IPS DF 6.9 (cell line): Measurements from ENCODE around the gene LASP1NB.
"Not testable (repeated sequence)": the region's sequence is repeated elsewhere in the genome, so short reads cannot be mapped to it uniquely, and the experiment has no call there.

Source experiments
- DNase-seq: peaks from one replicate; pipeline ENCODE4 v3.0.0-alpha.2; 2013; ENCODE audit warnings: low read depth, low spot score
- H3K27ac ChIP-seq: one replicate; pipeline ENCODE4 v1.5.1; 2013; ENCODE audit warnings: low read length, control low read depth
- H3K27me3 ChIP-seq: 2 replicates; pipeline ENCODE4 v1.6.1; 2013; ENCODE audit warnings: mild to moderate bottlenecking, low read length; ENCODE audit not compliant: control insufficient read depth, insufficient read depth
- H3K36me3 ChIP-seq: 2 replicates; pipeline ENCODE4 v1.6.1; 2013; ENCODE audit warnings: low read length; ENCODE audit not compliant: control insufficient read depth, insufficient read depth
- H3K4me1 ChIP-seq: 2 replicates; pipeline ENCODE4 v1.6.1; 2013; ENCODE audit warnings: low read length; ENCODE audit not compliant: control insufficient read depth, insufficient read depth
- H3K4me3 ChIP-seq: 2 replicates; pipeline ENCODE4 v1.5.1; 2013; ENCODE audit warnings: mild to moderate bottlenecking, low read length
- H3K9me3 ChIP-seq: 2 replicates; pipeline ENCODE4 v1.6.1; 2013; ENCODE audit warnings: low read length, inconsistent platforms; ENCODE audit not compliant: control insufficient read depth, insufficient read depth
- WGBS: extraction: QIAGEN DNeasy Blood & Tissue Kit; methylation state at CpG from one replicate; pipeline ENCODE4 v1.1.7; 2013; ENCODE audit warnings: mixed read lengths, missing lambda C conversion rate; ENCODE audit not compliant: insufficient read length, insufficient coverage; 5-methylcytosine and 5-hydroxymethylcytosine counted together

The LASP1NB gene

GRCh38 chr17:38907930-38908675, 17.3 kb upstream of the LASP1NB start:
- H3K4me3 ChIP-seq: no peak overlapping the region
- no peaks in the 10 kb centered on the region; the same call in 1 of the 2 replicates for H3K36me3 ChIP-seq
- H3K4me1 ChIP-seq: peaks cover 6% of the 10 kb centered on the region; the same call in 1 of the 2 replicates
- no peak overlapping the region for H3K27ac ChIP-seq
- DNase-seq: no peak
- no peaks in the 10 kb centered on the region for H3K9me3 ChIP-seq
- no CpG with 5 or more reads among the region's 15 CpGs for WGBS
- no peaks in the 10 kb centered on the region for H3K27me3 ChIP-seq

DNA sequence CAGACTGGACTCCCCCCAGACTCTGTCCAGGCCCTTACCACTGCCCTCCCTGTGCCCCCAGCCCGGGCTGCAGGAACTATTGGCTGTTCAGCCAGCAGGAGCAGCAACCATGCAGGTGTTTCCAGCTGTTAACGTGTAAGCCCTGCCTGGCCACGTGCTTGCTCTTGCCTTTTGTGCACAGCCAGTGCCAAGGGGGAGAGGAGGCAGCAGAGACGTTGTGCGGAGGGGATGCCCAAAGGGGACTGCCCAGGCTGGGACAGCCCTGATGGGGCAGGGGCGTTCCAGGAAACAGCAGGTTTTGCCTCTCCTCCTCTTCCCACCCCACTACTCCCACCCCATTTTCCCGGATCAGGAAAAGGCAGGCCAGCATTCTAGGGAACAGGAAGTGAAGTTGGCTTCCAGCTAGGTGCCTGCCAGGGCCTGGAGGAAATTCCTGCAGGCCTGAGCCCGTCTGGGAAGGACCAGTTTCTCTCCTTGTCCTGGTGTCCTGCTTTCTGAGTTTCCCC, 16.7 kb upstream of the LASP1NB start:
- Histone ChIP-seq H3K36me3 (peaks cover 3% of the 10 kb centered on the region; the same call in 1 of the 2 replicates), H3K4me3 (no peak overlapping the region), H3K9me3 (no peaks in the 10 kb centered on the region), H3K27me3 (no peaks in the 10 kb centered on the region), H3K27ac (no peak overlapping the region), H3K4me1 (peaks cover 6% of the 10 kb centered on the region; the same call in 1 of the 2 replicates)
- WGBS: no CpG with 5 or more reads among the region's 8 CpGs
- no peak for DNase-seq

DNA sequence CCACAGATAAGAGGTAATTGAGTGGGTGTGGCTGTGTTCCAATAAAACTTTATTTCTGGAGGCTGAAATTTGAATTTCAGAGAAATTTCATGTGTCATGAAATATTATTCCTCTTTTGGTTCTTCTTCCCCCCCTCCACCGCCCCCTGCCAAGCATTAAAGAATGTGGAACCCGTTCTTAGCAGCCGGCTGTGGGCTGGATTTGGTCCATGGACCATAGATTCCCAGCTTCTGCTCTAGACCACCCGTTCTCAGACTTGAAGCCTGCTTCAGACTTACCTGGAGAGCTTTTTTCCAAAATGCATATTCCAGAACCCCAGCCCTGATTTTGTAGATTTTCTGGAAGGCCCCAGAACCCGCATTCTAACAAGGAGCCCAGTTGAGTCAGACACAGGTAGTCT, 15.1 kb upstream of the LASP1NB start:
- H3K4me1 ChIP-seq: peaks cover 6% of the 10 kb centered on the region; the same call in 1 of the 2 replicates
- H3K36me3 ChIP-seq: peaks cover 15% of the 10 kb centered on the region; the same call in 1 of the 2 replicates
- H3K9me3 ChIP-seq: no peaks in the 10 kb centered on the region
- WGBS: no CpG with 5 or more reads among the region's 5 CpGs
- H3K4me3 ChIP-seq: no peak overlapping the region
- H3K27ac ChIP-seq: no peak overlapping the region
- no peak for DNase-seq
- H3K27me3 ChIP-seq: no peaks in the 10 kb centered on the region

- Histone ChIP-seq H3K9me3 (no peaks in the 10 kb centered on the region), H3K4me1 (peaks cover 6% of the 10 kb centered on the region; the same call in 1 of the 2 replicates), H3K27ac (no peak overlapping the region), H3K27me3 (no peaks in the 10 kb centered on the region), H3K36me3 (peaks cover 17% of the 10 kb centered on the region; the same call in 1 of the 2 replicates), H3K4me3 (no peak overlapping the region)
- WGBS: no CpG with 5 or more reads among the region's 10 CpGs
- no peak for DNase-seq
Observed at GRCh38 chr17:38911081-38911730, 14.2 kb upstream of the LASP1NB start.

DNA sequence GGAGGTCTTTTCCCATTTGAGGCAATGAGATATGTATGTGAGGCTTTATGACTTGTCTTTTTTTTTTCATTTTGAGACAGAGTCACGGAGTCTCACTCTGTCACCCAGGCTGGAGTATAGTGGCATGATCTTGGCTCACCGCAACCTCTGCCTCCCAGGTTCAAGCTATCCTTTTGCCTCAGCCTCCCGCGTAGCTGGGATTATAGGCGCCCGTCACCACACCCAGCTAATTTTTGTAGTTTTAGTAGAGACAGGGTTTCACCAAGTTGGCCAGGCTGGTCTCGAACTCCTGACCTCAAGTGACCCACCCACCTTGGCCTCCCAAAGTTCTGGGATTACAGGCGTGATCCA, 13.7 kb upstream of the LASP1NB start:
- not testable (repeated sequence) for H3K4me3 ChIP-seq, H3K9me3 ChIP-seq, H3K27me3 ChIP-seq, H3K27ac ChIP-seq, DNase-seq, H3K4me1 ChIP-seq
- peaks cover 17% of the 10 kb centered on the region; the same call in 1 of the 2 replicates for H3K36me3 ChIP-seq
- WGBS: no CpG with 5 or more reads among the region's 8 CpGs

GRCh38 chr17:38912221-38912813, 13.1 kb upstream of the LASP1NB start:
- no peaks in the 10 kb centered on the region for H3K27me3 ChIP-seq
- no CpG with 5 or more reads among the region's 13 CpGs for WGBS
- peaks cover 5% of the 10 kb centered on the region; the same call in 1 of the 2 replicates for H3K4me1 ChIP-seq
- H3K27ac ChIP-seq: no peak overlapping the region
- no peak for DNase-seq
- peaks cover 17% of the 10 kb centered on the region; the same call in 1 of the 2 replicates for H3K36me3 ChIP-seq
- H3K4me3 ChIP-seq: no peak overlapping the region
- H3K9me3 ChIP-seq: no peaks in the 10 kb centered on the region

DNA sequence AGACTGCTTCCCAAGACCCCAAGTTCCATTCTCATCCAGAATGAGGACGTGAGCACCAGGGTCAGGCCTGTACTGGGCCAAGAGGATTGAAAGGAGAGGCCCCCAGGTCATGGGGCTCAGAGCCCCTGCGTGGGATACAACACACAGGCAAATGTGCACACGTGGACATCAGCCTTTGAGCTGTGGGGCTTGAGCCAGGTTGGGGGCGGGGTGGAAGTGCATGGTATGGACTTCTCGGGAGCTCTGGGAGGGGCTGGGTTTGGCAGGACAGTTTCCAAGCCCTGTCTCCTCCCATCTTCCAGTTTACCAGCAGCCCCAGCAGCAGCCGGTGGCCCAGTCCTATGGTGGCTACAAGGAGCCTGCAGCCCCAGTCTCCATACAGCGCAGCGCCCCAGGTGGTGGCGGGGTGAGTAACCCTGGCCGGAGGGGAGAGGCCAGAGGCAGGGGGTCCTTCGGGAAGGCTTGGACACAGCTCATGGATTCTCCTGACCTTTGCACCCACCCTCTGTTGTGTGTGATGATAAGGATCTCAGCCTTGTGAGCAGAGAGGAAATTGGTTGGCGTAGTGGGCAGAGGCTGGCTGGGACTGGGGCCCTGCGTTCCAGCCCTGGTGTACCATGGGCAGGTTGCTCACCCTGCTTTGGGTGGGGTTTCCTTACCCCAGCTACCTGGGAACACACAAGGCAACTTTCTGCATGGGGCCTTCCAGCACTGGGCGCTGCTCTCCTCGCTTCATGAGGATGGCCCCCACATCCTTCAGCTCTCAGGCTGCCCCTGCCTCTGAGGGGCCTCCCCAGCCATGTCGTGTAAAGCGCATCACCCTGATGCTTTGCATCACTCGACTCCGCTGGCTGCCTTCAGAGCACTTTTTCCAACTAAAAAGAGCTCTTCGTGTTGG, 10.4 kb upstream of the LASP1NB start:
- no CpG with 5 or more reads among the region's 20 CpGs for WGBS
- Histone ChIP-seq H3K27me3 (no peaks in the 10 kb centered on the region), H3K27ac (no peak overlapping the region), H3K9me3 (no peaks in the 10 kb centered on the region), H3K4me1 (no peaks in the 10 kb centered on the region), H3K4me3 (no peak overlapping the region), H3K36me3 (peaks cover 19% of the 10 kb centered on the region; the same call in 1 of the 2 replicates)
- DNase-seq: no peak

DNA sequence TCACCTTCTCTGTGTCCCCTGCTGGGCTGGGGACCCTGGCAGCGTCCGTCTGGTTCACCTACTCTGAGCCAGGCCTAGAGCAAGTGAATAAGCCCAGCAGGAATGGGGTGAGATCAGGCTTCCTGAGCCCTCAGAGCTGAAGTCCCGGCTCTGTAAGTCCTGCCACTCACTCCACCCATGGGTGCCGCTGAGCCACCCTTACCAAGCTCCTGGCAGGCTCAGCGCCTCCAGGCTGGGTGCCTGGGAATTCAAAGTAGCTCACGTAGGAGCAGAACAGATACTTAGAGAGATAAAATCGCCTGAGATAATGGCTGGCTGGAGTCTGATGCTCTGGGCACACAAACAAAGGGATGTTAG, 9.8 kb upstream of the LASP1NB start:
- Histone ChIP-seq H3K27ac (no peak overlapping the region), H3K9me3 (no peaks in the 10 kb centered on the region), H3K27me3 (no peaks in the 10 kb centered on the region), H3K4me3 (no peak overlapping the region), H3K36me3 (peaks cover 19% of the 10 kb centered on the region; the same call in 1 of the 2 replicates), H3K4me1 (no peaks in the 10 kb centered on the region)
- DNase-seq: no peak
- WGBS: no CpG with 5 or more reads among the region's 7 CpGs

DNA sequence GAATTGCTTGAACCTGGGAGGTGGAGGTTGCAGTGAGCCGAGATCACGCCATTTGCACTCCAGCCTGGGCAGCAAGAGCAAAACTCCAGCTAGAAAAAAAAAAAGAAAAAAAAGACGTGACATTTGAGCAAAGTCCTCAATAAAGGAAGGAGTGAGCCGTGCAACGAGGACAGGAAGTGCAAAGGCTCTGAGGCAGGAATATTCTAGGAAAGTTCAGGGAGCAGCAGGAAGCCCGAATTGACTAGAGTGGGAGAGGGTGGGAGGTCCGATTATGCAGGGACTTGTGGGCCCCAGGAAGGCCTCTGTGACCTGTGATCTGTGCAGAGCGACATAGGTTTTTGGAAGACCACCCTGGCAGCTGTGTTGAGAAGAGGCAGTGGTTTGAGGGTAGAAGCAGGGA, 8.6 kb upstream of the LASP1NB start:
- Histone ChIP-seq H3K4me3 (no peak overlapping the region), H3K27ac (no peak overlapping the region), H3K27me3 (no peaks in the 10 kb centered on the region), H3K9me3 (no peaks in the 10 kb centered on the region), H3K4me1 (no peaks in the 10 kb centered on the region), H3K36me3 (peaks cover 19% of the 10 kb centered on the region; the same call in 1 of the 2 replicates)
- DNase-seq: no peak
- no CpG with 5 or more reads among the region's 8 CpGs for WGBS

DNA sequence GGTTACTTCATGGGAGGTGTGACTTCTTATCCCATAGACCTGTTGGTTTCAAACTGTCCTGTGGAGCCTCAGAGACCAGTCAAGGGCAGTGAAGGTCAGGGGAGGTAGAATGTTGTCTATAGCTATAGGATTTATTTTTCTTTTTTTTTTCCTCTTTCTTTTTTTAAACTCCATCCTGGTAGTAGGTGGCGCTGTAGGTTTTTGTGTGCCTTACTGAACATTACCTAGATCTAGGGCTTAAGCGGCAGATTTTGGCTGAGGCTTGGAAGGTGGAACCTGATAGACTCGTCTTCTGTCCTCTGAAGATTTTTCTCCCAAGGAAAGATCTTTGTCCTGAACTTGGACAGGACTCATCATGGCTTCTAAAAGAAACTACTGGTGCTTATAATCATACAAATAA, 8.2 kb upstream of the LASP1NB start:
- Histone ChIP-seq H3K27ac (no peak overlapping the region), H3K36me3 (peaks cover 19% of the 10 kb centered on the region; the same call in 1 of the 2 replicates), H3K27me3 (no peaks in the 10 kb centered on the region), H3K4me1 (no peaks in the 10 kb centered on the region), H3K9me3 (no peaks in the 10 kb centered on the region), H3K4me3 (no peak overlapping the region)
- WGBS: no CpG with 5 or more reads among the region's 3 CpGs
- DNase-seq: no peak
